Hepatocyte (in vitro differentiated cells): Measurements from ENCODE around the gene TNFRSF12A. TPM values are rescaled to one million over a fixed set of nuclear protein-coding genes. Genes with fewer than 3 reads are reported as not detected.

ENCODE experiments used
- DNase-seq: peaks from one replicate; pipeline ENCODE4 v3.0.0-alpha.2; 2016; ENCODE audit warnings: low spot score
- H2AFZ ChIP-seq: fragments of 200-600 bp; sonication (generic); 2 replicates; pipeline ENCODE4 v1.6.0; 2016; ENCODE audit warnings: antibody characterized with exemption, mild to moderate bottlenecking
- H3K27ac ChIP-seq: fragments of 200-600 bp; sonication (generic); 2 replicates; pipeline ENCODE4 v1.5.1; 2016; ENCODE audit warnings: mild to moderate bottlenecking
- H3K27me3 ChIP-seq: fragments of 200-600 bp; sonication (generic); 2 replicates; pipeline ENCODE4 v1.6.1; 2016
- H3K36me3 ChIP-seq: fragments of 200-600 bp; sonication (generic); replicated peaks from 2 replicates; pipeline ENCODE4 v1.5.1; 2016; ENCODE audit warnings: low read depth; ENCODE audit not compliant: insufficient read depth
- H3K4me1 ChIP-seq: fragments of 200-600 bp; sonication (generic); 2 replicates; pipeline ENCODE4 v1.5.1; 2016; ENCODE audit warnings: mild to moderate bottlenecking, moderate library complexity; ENCODE audit not compliant: insufficient read depth
- H3K4me2 ChIP-seq: fragments of 200-600 bp; sonication (generic); 2 replicates; pipeline ENCODE4 v1.6.0; 2016
- H3K4me3 ChIP-seq: fragments of 200-600 bp; sonication (generic); 2 replicates; pipeline ENCODE4 v1.5.1; 2016; ENCODE audit warnings: mild to moderate bottlenecking
- H3K79me2 ChIP-seq: fragments of 200-600 bp; sonication (generic); 2 replicates; pipeline ENCODE4 v1.6.0; 2017; ENCODE audit warnings: mild to moderate bottlenecking
- H3K9me2 ChIP-seq: fragments of 200-600 bp; sonication (generic); replicated peaks from 2 replicates; pipeline ENCODE4 v1.6.0; 2017; ENCODE audit warnings: mild to moderate bottlenecking; ENCODE audit not compliant: insufficient read depth
- H3K9me3 ChIP-seq: fragments of 200-600 bp; sonication (generic); 2 replicates; pipeline ENCODE4 v1.5.1; 2016; ENCODE audit warnings: low read depth, mild to moderate bottlenecking
- H4K20me1 ChIP-seq: fragments of 200-600 bp; sonication (generic); 2 replicates; pipeline ENCODE4 v1.6.0; 2016; ENCODE audit warnings: mild to moderate bottlenecking; ENCODE audit not compliant: insufficient read depth, poor library complexity, severe bottlenecking
- CTCF ChIP-seq: fragments of 200-600 bp; sonication (generic); IDR thresholded peaks from 2 replicates; pipeline ENCODE4 v1.5.1; 2016; ENCODE audit warnings: antibody characterized with exemption, mild to moderate bottlenecking; ENCODE audit not compliant: poor library complexity
- EZH2 ChIP-seq: fragments of 200-600 bp; sonication (generic); IDR thresholded peaks from 2 replicates; pipeline ENCODE4 v1.6.1; 2016; ENCODE audit warnings: antibody characterized with exemption, mild to moderate bottlenecking, borderline replicate concordance
- EZH2phosphoT487 ChIP-seq: fragments of 200-600 bp; sonication (generic); IDR thresholded peaks from one replicate; pipeline ENCODE4 v1.6.1; 2018; ENCODE audit warnings: antibody characterized with exemption, mild to moderate bottlenecking, low read depth, moderate library complexity; ENCODE audit not compliant: unreplicated experiment, severe bottlenecking
- WGBS: methylation state at CpG from one replicate; pipeline ENCODE4 v1.1.6; 2016; ENCODE audit warnings: low lambda C conversion rate; ENCODE audit errors: missing lambda C conversion rate; 5-methylcytosine and 5-hydroxymethylcytosine counted together
- polyA plus RNA-seq: library from polyadenylated mRNA; unstranded; fragments of >200 nt; fragmentation: Nextera tagmentation; extraction: Ambion mirVana; gene quantifications from 2 replicates; pipeline ENCODE4 v1.2.1, GENCODE V29; 2016
- total RNA-seq: library from RNA; depleted of rRNA; stranded (reverse); fragments of >200 nt; gene quantifications from 2 replicates; pipeline ENCODE4 v1.2.3, GENCODE V29; 2014

Gene TNFRSF12A
- total and polyA plus RNA-seq, 2 experiments from 2014 or later = 127 to 385 TPM

- TF ChIP-seq CTCF = peak; percentile 94
- no peak for TF ChIP-seq EZH2
- Histone ChIP-seq H3K4me1 (peaks cover 12% of the 10 kb centered on the region), H3K4me2 (peak overlapping the region; percentile 73), H3K9me3 (no peaks in the 10 kb centered on the region), H3K36me3 (no peaks in the 10 kb centered on the region), H3K27me3 (no peaks in the 10 kb centered on the region), H3K4me3 (no peak overlapping the region), H3K9me2 (no peaks in the 10 kb centered on the region), H3K27ac (peak overlapping the region; percentile 70), H4K20me1 (peaks cover 5% of the 10 kb centered on the region), H2AFZ (no peak overlapping the region), H3K79me2 (peaks cover 12% of the 10 kb centered on the region)
- 10% methylated on average over 41 of the region's 58 CpGs for WGBS
- DNase-seq = peak; percentile 95
Measured at GRCh38 chr16:3027983-3028715, 8.0 kb downstream of the TNFRSF12A start.

- Histone ChIP-seq H3K27me3 (no peaks in the 10 kb centered on the region), H3K27ac (no peak overlapping the region), H3K9me3 (no peaks in the 10 kb centered on the region), H3K79me2 (peaks cover 12% of the 10 kb centered on the region), H3K9me2 (no peaks in the 10 kb centered on the region), H3K4me2 (no peak overlapping the region), H2AFZ (no peak overlapping the region), H4K20me1 (peaks cover 5% of the 10 kb centered on the region), H3K36me3 (no peaks in the 10 kb centered on the region), H3K4me3 (no peak overlapping the region), H3K4me1 (peaks cover 8% of the 10 kb centered on the region)
- no peak for TF ChIP-seq EZH2
- TF ChIP-seq EZH2phosphoT487 = no peak
- no peak for TF ChIP-seq CTCF
- no peak for DNase-seq
- 94% methylated on average over 13 of the region's 15 CpGs for whole genome bisulfite sequencing
Measured at GRCh38 chr16:3028716-3029319, 8.7 kb downstream of the TNFRSF12A start.

- no peaks in the 10 kb centered on the region for H3K27me3 ChIP-seq
Measured at GRCh38 chr16:3029491-3030221, 9.5 kb downstream of the TNFRSF12A start.

More at GRCh38 chr16:3029491-3030221, 9.5 kb downstream of the TNFRSF12A start:
- H3K27ac ChIP-seq = no peak overlapping the region
- no peaks in the 10 kb centered on the region for H3K9me3 ChIP-seq
- no peak overlapping the region for H3K4me2 ChIP-seq
- peaks cover 6% of the 10 kb centered on the region for H3K4me1 ChIP-seq
- WGBS = 94% methylated on average over 36 of the region's 59 CpGs
- no peaks in the 10 kb centered on the region for H3K36me3 ChIP-seq
- H2AFZ ChIP-seq = no peak overlapping the region
- no peak overlapping the region for H3K4me3 ChIP-seq
- peaks cover 5% of the 10 kb centered on the region for H4K20me1 ChIP-seq
- H3K79me2 ChIP-seq = peaks cover 8% of the 10 kb centered on the region
- no peaks in the 10 kb centered on the region for H3K9me2 ChIP-seq
- TF ChIP-seq EZH2 (no peak), EZH2phosphoT487 (no peak), CTCF (no peak)
- DNase-seq = peak; percentile 10
